HepG2 (cell line): ENCODE results near the gene OR2B2. TPM values are rescaled to one million over a fixed set of nuclear protein-coding genes. Genes with fewer than 3 reads are reported as not detected.

ENCODE experiments used
- ATAC-seq: fragments of 200-7000 bp; cut with Tn5 transposase; 3 replicates; pipeline ENCODE4 v1.9.1; 2020; ENCODE audit warnings: mild to moderate bottlenecking, moderate library complexity
- BruUV-seq: library from RNA; stranded (reverse); fragments of 400-500 nt; replicated peaks from 2 replicates; lab custom pipeline; 2021; lab: Mats Ljungman, UMichigan
- CTCF ChIA-PET: fragments of 300-600 bp; formaldehyde crosslinking; extraction: SDS; loops from one replicate; lab custom pipeline; 2021; ENCODE audit warnings: low total read pairs, inconsistent platforms, low intra/inter-chr PET ratio; lab: Yijun Ruan, JAX
- POLR2A ChIA-PET: fragments of 350-600 bp; sonication (Branson Sonifier 250); formaldehyde crosslinking; loops from one replicate; lab custom pipeline; 2020; ENCODE audit warnings: antibody characterized with exemption, inconsistent platforms; lab: Yijun Ruan, JAX
- DNase-seq: peaks from one replicate; pipeline ENCODE4 v3.0.0-alpha.2; 2015; ENCODE audit warnings: low spot score
- FAIRE-seq: peaks from 3 replicates; lab custom pipeline; 2011; peaks lifted over from hg19 to GRCh38; lab: Jason Lieb, UNC
- H2AFZ ChIP-seq: one replicate; pipeline ENCODE4 v1.6.1; 2011; ENCODE audit warnings: low read length, inconsistent platforms
- H3K27ac ChIP-seq: fragments of 300-600 bp; 3 replicates; pipeline ENCODE4 v1.8.0; 2011; ENCODE audit warnings: mixed run types, mild to moderate bottlenecking, mixed read lengths, low read length, inconsistent platforms; ENCODE audit not compliant: insufficient read depth; ENCODE audit errors: extremely low read length
- H3K27me3 ChIP-seq, 2 experiments: fragments of 200-600 bp in 1 of 2; 2 replicates in 1 of 2; 3 replicates in 1 of 2; pipeline versions ENCODE4 v1.6.0 to v1.8.0; 2011; ENCODE audit warnings: low read length in 2 of 2, mild to moderate bottlenecking in 2 of 2, moderate library complexity in 2 of 2, inconsistent platforms in 1 of 2; ENCODE audit not compliant: insufficient read depth in 2 of 2, control insufficient read depth in 1 of 2
- H3K36me3 ChIP-seq, 2 experiments: fragments of 200-600 bp in 1 of 2; replicated peaks in 1 of 2; 2 replicates in 1 of 2; 3 replicates in 1 of 2; pipeline versions ENCODE4 v1.5.1 to v1.8.0; 2011; ENCODE audit warnings: low read length in 2 of 2, inconsistent platforms in 1 of 2; ENCODE audit not compliant: insufficient read depth in 2 of 2, control insufficient read depth in 1 of 2
- H3K4me1 ChIP-seq: 2 replicates; pipeline ENCODE4 v1.5.1; 2012; ENCODE audit warnings: low read length, inconsistent platforms; ENCODE audit not compliant: insufficient read depth
- H3K4me2 ChIP-seq: 2 replicates; pipeline ENCODE4 v1.6.0; 2011; ENCODE audit warnings: low read depth, low read length, inconsistent platforms
- H3K4me3 ChIP-seq, 3 experiments: fragments of 200-600 bp in 1 of 3; sonication (generic), shearing (Covaris generic) in 1 of 3; replicated peaks in 1 of 3; 2 replicates each; pipeline ENCODE4 v1.5.1; 2011 to 2016; ENCODE audit warnings: low read length in 3 of 3, inconsistent platforms in 2 of 3, low read depth in 2 of 3, mild to moderate bottlenecking in 2 of 3, control low read depth in 1 of 3, mixed read lengths in 1 of 3; ENCODE audit not compliant: insufficient read depth in 1 of 3
- H3K79me2 ChIP-seq: one replicate; pipeline ENCODE4 v1.6.1; 2011; ENCODE audit warnings: low read length, inconsistent platforms; ENCODE audit not compliant: insufficient read depth
- H3K9ac ChIP-seq: 2 replicates; pipeline ENCODE4 v1.6.0; 2011; ENCODE audit warnings: mild to moderate bottlenecking, low read depth, low read length, inconsistent platforms; ENCODE audit not compliant: insufficient read depth
- H3K9me3 ChIP-seq: 2 replicates; pipeline ENCODE4 v1.5.1; 2012; ENCODE audit warnings: mild to moderate bottlenecking, low read length
- H4K20me1 ChIP-seq: 2 replicates; pipeline ENCODE4 v1.6.0; 2011; ENCODE audit warnings: inconsistent platforms, mild to moderate bottlenecking, low read length, moderate library complexity; ENCODE audit not compliant: insufficient read depth
- ETV6 ChIP-seq: sonication (generic); formaldehyde crosslinking; conservative IDR thresholded peaks from 2 replicates; pipeline ENCODE4 v1.4.0; 2020; ENCODE audit warnings: missing genetic modification reagents
- HIVEP1 ChIP-seq: sonication (generic); formaldehyde crosslinking; IDR thresholded peaks from 2 replicates; pipeline ENCODE4 v1.4.0; 2020; ENCODE audit warnings: mild to moderate bottlenecking, missing genetic modification reagents
- NONO ChIP-seq, 2 experiments: fragments of 450-650 bp in 1 of 2; sonication (generic) in 1 of 2; formaldehyde crosslinking in 1 of 2; IDR thresholded peaks in 1 of 2; conservative IDR thresholded peaks in 1 of 2; 2 replicates each; pipeline versions ENCODE4 v1.6.1 to v1.8.0; 2017 to 2022; ENCODE audit warnings: mild to moderate bottlenecking in 1 of 2, missing genetic modification reagents in 1 of 2, moderate library complexity in 1 of 2
- PHF21A ChIP-seq: sonication (generic); formaldehyde crosslinking; IDR thresholded peaks from 2 replicates; pipeline ENCODE4 v1.5.0; 2020; ENCODE audit warnings: mild to moderate bottlenecking, missing genetic modification reagents
- PRPF4 ChIP-seq: fragments of 200-400 bp; formaldehyde crosslinking; IDR thresholded peaks from 2 replicates; pipeline ENCODE4 v1.6.1; 2016; ENCODE audit warnings: low read length, low read depth; ENCODE audit not compliant: poor library complexity, severe bottlenecking
- TARDBP ChIP-seq: sonication (generic); formaldehyde crosslinking; IDR thresholded peaks from 2 replicates; pipeline ENCODE4 v1.8.0; 2022; ENCODE audit warnings: mild to moderate bottlenecking, missing genetic modification reagents
- TBL1XR1 ChIP-seq: fragments of 150-350 bp; IDR thresholded peaks from 2 replicates; pipeline ENCODE4 v1.6.1; 2014; ENCODE audit warnings: borderline replicate concordance, low read length; ENCODE audit not compliant: partially characterized antibody
- ZBTB38 ChIP-seq: sonication (generic); formaldehyde crosslinking; IDR thresholded peaks from 2 replicates; pipeline ENCODE4 v1.5.1; 2020; ENCODE audit warnings: mild to moderate bottlenecking, missing genetic modification reagents
- ZFX ChIP-seq: sonication (generic); formaldehyde crosslinking; IDR thresholded peaks from 2 replicates; pipeline ENCODE4 v1.4.0; 2020; ENCODE audit warnings: mild to moderate bottlenecking, low read depth, missing genetic modification reagents, moderate library complexity
- ZNF546 ChIP-seq: sonication (generic); formaldehyde crosslinking; conservative IDR thresholded peaks from 2 replicates; pipeline ENCODE4 v1.8.1; 2023; ENCODE audit warnings: mild to moderate bottlenecking, missing genetic modification reagents
- WGBS: methylation state at CpG from one replicate; pipeline ENCODE4 v1.1.6; 2017; ENCODE audit warnings: low lambda C conversion rate; 5-methylcytosine and 5-hydroxymethylcytosine counted together
- in situ Hi-C: cut with HindIII; loops from 2 replicates; pipeline ENCODE4 v1.10.0; 2017; ENCODE audit warnings: low pct_unique_long_range_greater_than_20kb; ENCODE audit not compliant: extremely low pct_ligation_motif_present
- intact Hi-C: fragments of 100-400 bp; cut with micrococcal nuclease; formaldehyde crosslinking; loops from one replicate; pipeline ENCODE4 v1.10.0; 2022; ENCODE audit not compliant: unreplicated experiment
- polyA plus RNA-seq, 8 experiments: library from polyadenylated mRNA; depleted of rRNA in 3 of 8; stranded (reverse) in 7 of 8; unstranded in 1 of 8; fragments of >200 nt; fragmentation: Illumina TruSeq in 4 of 8; extraction: Trizol in 4 of 8; gene quantifications; 2 replicates each; pipeline versions ENCODE4 v1.2.1 to v1.2.3, GENCODE V29; 2011 to 2016; ENCODE audit warnings: low read depth in 4 of 8, missing spikeins in 1 of 8, mixed read lengths in 1 of 8; ENCODE audit not compliant: insufficient read depth in 1 of 8
- total RNA-seq, 5 experiments: library from RNA; depleted of rRNA; stranded (reverse); fragments of >200 nt; fragmentation: Illumina TruSeq; extraction: Trizol; gene quantifications; 2 replicates each; pipeline ENCODE4 v1.2.3, GENCODE V29; 2016; ENCODE audit warnings: low read depth in 1 of 5

OR2B2 gene
- total and polyA plus RNA-seq, 2 of the 13 experiments (the other 11 are each of a cell fraction or from before 2014, with no cell fraction given), result not detected

GRCh38 chr6:27864906-27865849 lies 47.0 kb downstream of the OR2B2 start (continued):
- no peak for TF ChIP-seq NONO (IDR thresholded peaks at IDR 0.05)
- TF ChIP-seq NONO (CRISPR knock-in tag; conservative IDR thresholded peaks at IDR 0.05), result no peak
- peak; percentile 38; the same call in 1 of the 2 replicates for TF ChIP-seq PHF21A (CRISPR knock-in tag)
- TF ChIP-seq ZFX (CRISPR knock-in tag), result peak; percentile 61
- TF ChIP-seq ZNF546, result no peak

DNA sequence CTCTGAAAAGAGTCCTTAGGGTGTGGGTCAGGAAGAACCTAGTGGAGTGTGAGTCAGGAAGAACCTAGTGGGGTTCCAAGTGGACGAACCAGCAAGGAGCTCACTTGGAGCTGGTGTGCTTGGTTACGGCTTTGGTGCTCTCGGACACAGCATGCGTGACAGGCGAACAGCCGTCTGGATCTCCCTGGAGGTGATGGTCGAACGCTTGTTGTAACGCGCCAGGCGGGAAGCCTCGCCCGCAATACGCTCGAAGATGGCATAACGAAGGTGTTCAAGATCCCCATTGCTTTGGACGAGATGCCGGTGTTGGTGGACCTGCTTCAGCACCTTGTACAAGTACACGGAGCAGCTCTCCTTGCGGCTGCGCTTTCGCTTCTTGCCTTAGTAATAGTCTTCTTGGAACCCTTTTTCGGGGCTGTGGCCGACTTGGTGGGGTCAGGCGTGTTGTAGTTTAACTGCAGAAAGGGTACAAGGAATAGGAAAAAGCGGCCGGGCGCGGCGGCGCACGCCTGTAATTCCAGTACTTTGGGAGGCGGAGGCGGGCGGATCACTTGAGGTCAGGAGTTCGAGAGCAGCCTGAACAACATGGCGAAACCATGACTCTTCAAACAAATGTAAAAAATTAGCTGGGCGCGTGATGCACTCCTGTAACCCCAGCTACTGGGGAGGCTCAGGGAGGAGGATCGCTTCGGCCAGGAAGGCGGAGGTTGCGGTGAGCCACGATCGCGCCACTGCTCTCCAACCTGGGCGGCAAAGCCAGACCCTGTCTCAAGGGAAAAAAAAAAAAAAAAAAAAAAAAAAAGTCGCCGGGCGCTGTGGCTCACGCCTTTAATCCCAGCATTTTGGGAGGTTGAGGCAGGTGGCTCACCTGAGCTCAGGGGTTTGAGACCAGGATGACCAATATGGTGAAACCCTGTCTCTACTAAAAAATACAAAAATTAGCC lies 48.0 kb downstream of the OR2B2 start:
- Histone ChIP-seq H3K4me1 (peaks cover 38% of the 10 kb centered on the region), H2AFZ (no peak overlapping the region), H3K79me2 (no peaks in the 10 kb centered on the region), H3K27ac (no peak overlapping the region), H3K36me3 (no peaks in the 10 kb centered on the region), H3K4me3 (no peak overlapping the region), H3K9me3 (no peaks in the 10 kb centered on the region), H3K9ac (no peak overlapping the region), H4K20me1 (no peaks in the 10 kb centered on the region), H3K27me3 (peaks cover 0 to 33% of the 10 kb centered on the region in 2 experiments; a peak in 3 of 5 replicates), H3K4me2 (no peak overlapping the region)
- ATAC-seq, result no peak
- 97% methylated on average over 51 of the region's 51 CpGs for WGBS
- DNase-seq, result no peak
- TF ChIP-seq TBL1XR1 (no peak), ZBTB38 (peak; percentile 67), HIVEP1 (CRISPR knock-in tag) (no peak), PRPF4 (peak; percentile 10), ETV6 (CRISPR knock-in tag) (no peak), TARDBP (CRISPR knock-in tag) (no peak)
- ChIA-PET POLR2A (interaction anchor here (1.0 to 5.5 kb wide), 5 partner anchors 27 to 54 kb away, joined by 4 to 74 read pairs (median 8); a partner anchor contains a TSS), CTCF (no interaction called here)
- intact Hi-C loops (loop anchor here (2.0 kb wide), 1 partner anchor 25 kb away; a partner anchor contains a TSS), in situ Hi-C loops (no loop called here)
- BruUV-seq, result no TSS peak
- FAIRE-seq, result no peak
